Breast epithelium (tissue), 4 donors: ENCODE results near the gene GPR107. TPM values are rescaled to one million over a fixed set of nuclear protein-coding genes. Genes with fewer than 3 reads are reported as not detected.

Experiments used
- DNase-seq, 2 donors: peaks; one replicate each; pipeline ENCODE4 v3.0.0-alpha.2; 2019; ENCODE audit warnings: low spot score in 2 of 2
- H3K27ac ChIP-seq, 2 donors: fragments of 200-600 bp; sonication (generic) in 1 of 2; one replicate each; pipeline ENCODE4 v1.5.1; 2016 to 2019; ENCODE audit warnings: mild to moderate bottlenecking in 1 of 2
- H3K27me3 ChIP-seq, 2 donors: fragments of 200-600 bp; sonication (generic) in 1 of 2; one replicate each; pipeline versions ENCODE4 v1.5.1 to v1.6.0; 2017 to 2019; ENCODE audit warnings: control low read depth in 1 of 2, mild to moderate bottlenecking in 1 of 2
- H3K36me3 ChIP-seq: fragments of 200-600 bp; one replicate; pipeline ENCODE4 v1.5.1; 2019
- H3K4me1 ChIP-seq, 2 donors: fragments of 200-600 bp; sonication (generic); one replicate each; pipeline ENCODE4 v1.5.1; 2016 to 2019; ENCODE audit warnings: control low read depth in 1 of 2
- H3K4me3 ChIP-seq, 3 donors: fragments of 200-600 bp; sonication (generic); 1 replicate in 2 of 3; 2 replicates in 1 of 3; pipeline ENCODE4 v1.5.1; 2016 to 2019; ENCODE audit warnings: mild to moderate bottlenecking in 3 of 3, moderate library complexity in 2 of 3
- H3K9me3 ChIP-seq, 2 donors: fragments of 200-600 bp; sonication (generic) in 1 of 2; one replicate each; pipeline ENCODE4 v1.5.1; 2016 to 2019; ENCODE audit warnings: control low read depth in 1 of 2
- CTCF ChIP-seq, 3 donors: fragments of 450-650 bp; IDR thresholded peaks; one replicate each; pipeline ENCODE4 v1.5.1; 2016 to 2017; ENCODE audit warnings: antibody characterized with exemption in 3 of 3, mild to moderate bottlenecking in 3 of 3, moderate library complexity in 3 of 3
- POLR2A ChIP-seq: fragments of 450-650 bp; IDR thresholded peaks from one replicate; pipeline ENCODE4 v1.6.1; 2016; ENCODE audit warnings: antibody characterized with exemption, mild to moderate bottlenecking, moderate library complexity
- POLR2AphosphoS5 ChIP-seq, 3 donors: sonication (generic); formaldehyde crosslinking; IDR thresholded peaks; one replicate each; pipeline ENCODE4 v1.6.1; 2017; ENCODE audit warnings: antibody characterized with exemption in 3 of 3
- intact Hi-C: fragments of 100-400 bp; cut with DNase I; formaldehyde crosslinking; loops from one replicate; pipeline ENCODE4 v1.15.1; 2023; ENCODE audit warnings: low total_unique reads
- total RNA-seq, 3 donors: library from RNA; depleted of rRNA; stranded (reverse); fragments of >200 nt; gene quantifications; one replicate each; pipeline ENCODE4 v1.1.0, GENCODE V29; 2016

GPR107 gene
- total RNA-seq, 3 donors from 2014 or later, result 22.5 to 26.9 (median 25.6) TPM

- intact Hi-C loops, result loop anchor here (10.0 kb wide), 1 partner anchor 155 kb away; no protein-coding TSS in a partner anchor
- Histone ChIP-seq H3K4me3 (peak overlapping the region in 1 of 3 donors; percentile 7), H3K4me1 (no peaks in the 10 kb centered on the region)
Measured at GRCh38 chr9:130039528-130040147, 14.1 kb upstream of the GPR107 start.

GRCh38 chr9:130040984-130041647, 12.6 kb upstream of the GPR107 start:
- H3K27me3 ChIP-seq, result no peaks in the 10 kb centered on the region
- H3K9me3 ChIP-seq, result no peaks in the 10 kb centered on the region
- H3K27ac ChIP-seq, result peak overlapping the region; percentile 94 to 95
- H3K4me1 ChIP-seq, result no peaks in the 10 kb centered on the region
- no peaks in the 10 kb centered on the region for H3K36me3 ChIP-seq
- TF ChIP-seq POLR2A (no peak), POLR2AphosphoS5 (IDR thresholded peaks at IDR 0.05) (no peak), CTCF (IDR thresholded peaks at IDR 0.05) (no peak)
- no peak for DNase-seq
- H3K4me3 ChIP-seq, result peak overlapping the region; percentile 87 to 99 (median 92)
- intact Hi-C loops, result loop anchor here (10.0 kb wide), 1 partner anchor 156 kb away; no protein-coding TSS in a partner anchor

More at GRCh38 chr9:130039528-130040147, 14.1 kb upstream of the GPR107 start:
- Histone ChIP-seq H3K27me3 (no peaks in the 10 kb centered on the region), H3K9me3 (no peaks in the 10 kb centered on the region), H3K27ac (peak overlapping the region in 1 of 2 donors; percentile 3), H3K36me3 (no peaks in the 10 kb centered on the region)
- no peak for DNase-seq
- no peak for TF ChIP-seq POLR2A
- no peak for TF ChIP-seq CTCF (IDR thresholded peaks at IDR 0.05)
- no peak for TF ChIP-seq POLR2AphosphoS5 (IDR thresholded peaks at IDR 0.05)

DNA sequence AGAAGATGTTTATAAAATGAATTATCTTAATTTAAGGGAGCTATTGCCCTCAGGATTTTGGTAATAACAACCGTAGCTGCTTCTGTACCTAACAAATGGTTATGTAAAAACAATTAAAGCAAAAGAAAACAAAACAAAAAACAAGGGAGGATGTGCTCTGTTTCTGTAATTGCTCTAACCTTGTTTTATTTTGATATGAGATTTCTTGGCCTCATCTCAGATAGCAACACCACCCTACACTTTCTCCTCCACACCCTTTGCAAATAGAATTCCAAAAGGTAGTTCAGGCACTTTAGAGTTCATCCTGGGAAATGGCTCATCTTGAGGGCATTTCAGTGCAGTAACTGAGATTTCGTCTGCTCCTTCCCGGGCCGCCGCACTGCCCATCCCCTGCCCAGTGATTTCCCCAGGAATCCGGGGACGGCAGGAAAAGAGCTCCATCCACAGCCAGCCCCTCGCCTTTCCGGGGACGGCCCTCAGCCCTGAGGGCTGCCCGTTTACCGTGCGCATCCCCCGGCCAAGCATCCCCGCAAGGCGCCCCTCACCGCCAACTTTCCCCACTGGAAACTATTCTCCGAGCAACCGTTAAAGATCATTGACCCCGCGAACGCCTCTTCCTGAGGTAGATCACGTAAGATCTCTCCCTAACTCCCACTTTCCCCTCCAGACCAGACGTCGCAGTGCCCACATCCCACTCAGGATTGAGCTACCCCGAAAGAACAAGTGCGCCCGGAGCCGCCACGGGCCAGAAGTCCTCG, 11.9 kb upstream of the GPR107 start:
- DNase-seq, result no peak
- no peaks in the 10 kb centered on the region for H3K9me3 ChIP-seq
- peak overlapping the region; percentile 87 to 99 (median 92) for H3K4me3 ChIP-seq
- peak overlapping the region; percentile 94 to 95 for H3K27ac ChIP-seq
- no peaks in the 10 kb centered on the region for H3K36me3 ChIP-seq
- H3K4me1 ChIP-seq, result no peaks in the 10 kb centered on the region
- intact Hi-C loops, result loop anchor here (10.0 kb wide), 1 partner anchor 157 kb away; no protein-coding TSS in a partner anchor
- H3K27me3 ChIP-seq, result no peaks in the 10 kb centered on the region
- TF ChIP-seq POLR2A (no peak), CTCF (IDR thresholded peaks at IDR 0.05) (no peak), POLR2AphosphoS5 (IDR thresholded peaks at IDR 0.05) (no peak)

DNA sequence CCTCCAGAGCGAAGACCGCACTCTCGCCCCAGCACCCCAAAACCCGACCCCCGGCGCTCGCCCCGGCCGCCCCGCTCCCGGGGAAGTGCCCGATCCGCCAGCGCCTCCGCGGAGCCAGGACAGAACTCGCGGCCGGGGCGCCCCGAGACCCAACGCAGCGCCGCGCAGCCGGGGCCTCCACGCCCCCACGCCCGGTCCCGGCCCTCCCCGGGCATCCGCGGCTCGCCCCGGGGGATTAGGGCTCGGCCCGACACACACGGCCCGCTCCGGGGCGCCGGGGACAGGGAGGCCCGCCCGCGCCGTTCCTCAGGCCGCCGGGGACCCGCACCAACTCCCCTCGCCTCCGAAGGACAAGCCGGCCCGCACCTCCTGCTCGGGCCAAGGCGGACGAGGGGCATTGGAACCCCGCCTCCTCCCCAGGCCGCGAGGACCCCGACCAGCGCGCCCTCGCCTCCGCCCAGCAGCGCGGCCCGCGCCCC, 11.3 kb upstream of the GPR107 start:
- no peaks in the 10 kb centered on the region for H3K4me1 ChIP-seq
- TF ChIP-seq POLR2A (no peak), POLR2AphosphoS5 (IDR thresholded peaks at IDR 0.05) (no peak)
- DNase-seq, result no peak
- no peaks in the 10 kb centered on the region for H3K9me3 ChIP-seq
- H3K27me3 ChIP-seq, result no peaks in the 10 kb centered on the region
- peak overlapping the region; percentile 87 to 99 (median 92) for H3K4me3 ChIP-seq
- intact Hi-C loops, result loop anchor here (10.0 kb wide), 1 partner anchor 158 kb away; no protein-coding TSS in a partner anchor
- H3K27ac ChIP-seq, result peak overlapping the region; percentile 94 to 95
- H3K36me3 ChIP-seq, result no peaks in the 10 kb centered on the region

GRCh38 chr9:130042885-130043653, 10.6 kb upstream of the GPR107 start, which contains the start of gene FNBP1:
FNBP1 (minus strand) TSS chr9:130043189; CDS start chr9:130042975, 214 bp downstream.
- no peaks in the 10 kb centered on the region for H3K27me3 ChIP-seq
- peak within 1 kb of the TSS; percentile 94 to 95 for H3K27ac ChIP-seq
- TF ChIP-seq POLR2AphosphoS5 (IDR thresholded peaks at IDR 0.05) (peak in 2 of 3 donors; percentile 57 to 85), POLR2A (peak; percentile 36), CTCF (IDR thresholded peaks at IDR 0.05) (no peak)
- no peaks in the 10 kb centered on the region for H3K36me3 ChIP-seq
- no peaks in the 10 kb centered on the region for H3K9me3 ChIP-seq
- no peaks in the 10 kb centered on the region for H3K4me1 ChIP-seq
- intact Hi-C loops, result loop anchor here (10.0 kb wide), 1 partner anchor 158 kb away; no protein-coding TSS in a partner anchor
- peak within 1 kb of the TSS; percentile 87 to 99 (median 92) for H3K4me3 ChIP-seq
- DNase-seq, result peak; percentile 48 to 74
